ENCODE results near the gene NME9.

Gene NME9

GRCh38 chr3:138348754-138349739 is 19.4 kb upstream of the NME9 start:
- no peak for DNase-seq (ENCODE audit: low spot score)
- Histone ChIP-seq H3K9me3 (replicated peaks in 1 of 2; ENCODE audit: control insufficient read depth in 2 of 2, insufficient read depth in 1 of 2, low read depth in 1 of 2, low read length in 2 of 2) (no peaks in the 10 kb centered on the region), H3K4me3 (ENCODE audit: low read length in 2 of 2) (peak overlapping the region; percentile 77 to 79), H3K18ac (ENCODE audit: low read length) (peak overlapping the region; percentile 95), H3K36me3 (replicated peaks in 1 of 2; ENCODE audit: control insufficient read depth in 2 of 2, insufficient read depth in 2 of 2, low read length in 2 of 2) (no peaks in the 10 kb centered on the region), H3K4me1 (ENCODE audit: control insufficient read depth in 2 of 2, insufficient read depth in 1 of 2, low read depth in 1 of 2, low read length in 2 of 2) (peaks cover 0 to 5% of the 10 kb centered on the region in 2 donors), H2BK120ac (ENCODE audit: low read depth, low read length) (no peak overlapping the region), H2AFZ (ENCODE audit: low read length) (peak overlapping the region; percentile 100), H3K79me1 (ENCODE audit: low read depth, low read length) (no peaks in the 10 kb centered on the region), H4K91ac (ENCODE audit: low read depth, low read length, poor library complexity) (no peak overlapping the region), H3K14ac (ENCODE audit: low read length) (peak overlapping the region; percentile 4), H2AK5ac (ENCODE audit: low read depth, low read length) (peak overlapping the region; percentile 32), H2BK12ac (ENCODE audit: low read length) (no peak overlapping the region), H4K8ac (ENCODE audit: low read depth, low read length) (no peak overlapping the region), H3K4ac (ENCODE audit: low read length) (no peak overlapping the region), H3K9ac (ENCODE audit: low read depth, low read length, poor library complexity) (peak overlapping the region; percentile 87), H3K4me2 (ENCODE audit: insufficient read depth, low read length, poor library complexity, severe bottlenecking) (peak overlapping the region; percentile 73), H2BK5ac (ENCODE audit: low read length) (no peak overlapping the region), H3K23ac (ENCODE audit: low read depth, low read length, poor library complexity) (peak overlapping the region; percentile 61), H3K27me3 (ENCODE audit: control insufficient read depth in 3 of 3, insufficient read depth in 3 of 3, low read depth in 1 of 3, low read length in 3 of 3) (peaks cover 0 to 4% (median under 1%) of the 10 kb centered on the region in 3 experiments), H2BK15ac (ENCODE audit: low read length) (peak overlapping the region; percentile 45), H3K27ac (replicated peaks; ENCODE audit: low read length) (peak overlapping the region; percentile 71)
- WGBS, 2 donors (ENCODE audit: extremely low coverage in 2 of 2, insufficient read length in 2 of 2, insufficient replicate concordance in 1 of 2), result no CpG with 5 or more reads among the region's 58 CpGs

GRCh38 chr3:138347960-138348753 is 18.5 kb upstream of the NME9 start, which contains the start of gene MRAS:
Gene MRAS, plus strand, starts transcription at chr3:138348579. Its CDS starts 24,305 bp downstream, at chr3:138372884.
- no CpG with 5 or more reads among the region's 93 CpGs for WGBS, 2 donors (ENCODE audit: extremely low coverage in 2 of 2, insufficient read length in 2 of 2, insufficient replicate concordance in 1 of 2)
- Histone ChIP-seq H3K4ac (ENCODE audit: low read length) (no peak within 1 kb of the TSS), H3K9me3 (replicated peaks in 1 of 2; ENCODE audit: control insufficient read depth in 2 of 2, insufficient read depth in 1 of 2, low read depth in 1 of 2, low read length in 2 of 2) (no peaks in the 10 kb centered on the region), H3K4me3 (ENCODE audit: low read length in 2 of 2) (peak within 1 kb of the TSS; percentile 77 to 79), H4K91ac (ENCODE audit: low read depth, low read length, poor library complexity) (no peak within 1 kb of the TSS), H3K4me1 (ENCODE audit: control insufficient read depth in 2 of 2, insufficient read depth in 1 of 2, low read depth in 1 of 2, low read length in 2 of 2) (peaks cover 0 to 5% of the 10 kb centered on the region in 2 donors), H2BK15ac (ENCODE audit: low read length) (peak within 1 kb of the TSS; percentile 45), H2AK5ac (ENCODE audit: low read depth, low read length) (peak within 1 kb of the TSS; percentile 32), H3K79me1 (ENCODE audit: low read depth, low read length) (no peaks in the 10 kb centered on the region), H3K18ac (ENCODE audit: low read length) (peak within 1 kb of the TSS; percentile 95), H2BK12ac (ENCODE audit: low read length) (no peak within 1 kb of the TSS), H4K8ac (ENCODE audit: low read depth, low read length) (no peak within 1 kb of the TSS), H2AFZ (ENCODE audit: low read length) (peak within 1 kb of the TSS; percentile 100), H3K23ac (ENCODE audit: low read depth, low read length, poor library complexity) (peak within 1 kb of the TSS; percentile 61), H3K14ac (ENCODE audit: low read length) (peak within 1 kb of the TSS; percentile 4), H3K9ac (ENCODE audit: low read depth, low read length, poor library complexity) (peak within 1 kb of the TSS; percentile 87), H2BK120ac (ENCODE audit: low read depth, low read length) (no peak within 1 kb of the TSS), H3K27me3 (ENCODE audit: control insufficient read depth in 3 of 3, insufficient read depth in 3 of 3, low read depth in 1 of 3, low read length in 3 of 3) (peaks cover 0 to 5% (median 4%) of the 10 kb centered on the region in 3 experiments), H2BK5ac (ENCODE audit: low read length) (no peak within 1 kb of the TSS), H3K36me3 (replicated peaks in 1 of 2; ENCODE audit: control insufficient read depth in 2 of 2, insufficient read depth in 2 of 2, low read length in 2 of 2) (no peaks in the 10 kb centered on the region), H3K27ac (replicated peaks; ENCODE audit: low read length) (peak within 1 kb of the TSS; percentile 71), H3K4me2 (ENCODE audit: insufficient read depth, low read length, poor library complexity, severe bottlenecking) (peak within 1 kb of the TSS; percentile 73)
- peak; percentile 76 for DNase-seq (ENCODE audit: low spot score)

GRCh38 chr3:138344754-138345153 is 15.1 kb upstream of the NME9 start:
- Histone ChIP-seq H3K4me1 (ENCODE audit: control insufficient read depth in 2 of 2, insufficient read depth in 1 of 2, low read depth in 1 of 2, low read length in 2 of 2) (peaks cover 0 to 5% of the 10 kb centered on the region in 2 donors), H2BK5ac (ENCODE audit: low read length) (no peak overlapping the region), H3K27ac (replicated peaks; ENCODE audit: low read length) (no peak overlapping the region), H4K91ac (ENCODE audit: low read depth, low read length, poor library complexity) (no peak overlapping the region), H4K8ac (ENCODE audit: low read depth, low read length) (no peak overlapping the region), H2BK12ac (ENCODE audit: low read length) (no peak overlapping the region), H3K18ac (ENCODE audit: low read length) (peak overlapping the region; percentile 5), H3K9ac (ENCODE audit: low read depth, low read length, poor library complexity) (no peak overlapping the region), H3K4me3 (ENCODE audit: low read length in 2 of 2) (no peak overlapping the region), H3K4me2 (ENCODE audit: insufficient read depth, low read length, poor library complexity, severe bottlenecking) (no peak overlapping the region), H2BK15ac (ENCODE audit: low read length) (no peak overlapping the region), H2BK120ac (ENCODE audit: low read depth, low read length) (no peak overlapping the region), H3K4ac (ENCODE audit: low read length) (no peak overlapping the region), H2AK5ac (ENCODE audit: low read depth, low read length) (no peak overlapping the region), H2AFZ (ENCODE audit: low read length) (no peak overlapping the region), H3K79me1 (ENCODE audit: low read depth, low read length) (no peaks in the 10 kb centered on the region), H3K27me3 (ENCODE audit: control insufficient read depth in 3 of 3, insufficient read depth in 3 of 3, low read depth in 1 of 3, low read length in 3 of 3) (peaks cover 0 to 5% (median 4%) of the 10 kb centered on the region in 3 experiments), H3K14ac (ENCODE audit: low read length) (no peak overlapping the region), H3K36me3 (replicated peaks in 1 of 2; ENCODE audit: control insufficient read depth in 2 of 2, insufficient read depth in 2 of 2, low read length in 2 of 2) (no peaks in the 10 kb centered on the region), H3K9me3 (replicated peaks in 1 of 2; ENCODE audit: control insufficient read depth in 2 of 2, insufficient read depth in 1 of 2, low read depth in 1 of 2, low read length in 2 of 2) (no peaks in the 10 kb centered on the region), H3K23ac (ENCODE audit: low read depth, low read length, poor library complexity) (no peak overlapping the region)
- DNase-seq (ENCODE audit: low spot score), result no peak
- WGBS, 2 donors (ENCODE audit: extremely low coverage in 2 of 2, insufficient read length in 2 of 2, insufficient replicate concordance in 1 of 2), result no CpG with 5 or more reads among the region's 1 CpG

All from neuronal stem cell (in vitro differentiated cells).